ENCODE results near the gene EEPD1. TPM values are rescaled to one million over a fixed set of nuclear protein-coding genes. Genes with fewer than 3 reads are reported as not detected.

Gene EEPD1
- total RNA-seq, 1 experiment from 2014 or later: 5.0 TPM

- Histone ChIP-seq H4K8ac (replicated peaks; ENCODE audit: insufficient read length, low read depth, low read length) (no peak overlapping the region), H2AK5ac (ENCODE audit: insufficient read length, low read length) (no peak overlapping the region), H4K20me1 (ENCODE audit: control insufficient read depth, insufficient read depth, insufficient read length) (no peaks in the 10 kb centered on the region), H3K27me3 (ENCODE audit: insufficient read depth, low read length) (no peaks in the 10 kb centered on the region; the same call in 1 of the 2 replicates), H3K4ac (ENCODE audit: low read depth, low read length) (no peak overlapping the region), H3K9me3 (ENCODE audit: control insufficient read depth, low read depth, low read length) (no peaks in the 10 kb centered on the region), H3K27ac (ENCODE audit: insufficient read length, low read depth, low read length) (no peak overlapping the region), H3T11ph (ENCODE audit: low read length) (no peak overlapping the region), H2BK120ac (ENCODE audit: low read depth, low read length, poor library complexity, severe bottlenecking) (no peak overlapping the region), H3K79me1 (ENCODE audit: insufficient read depth, low read depth, low read length, poor library complexity, severe bottlenecking) (no peaks in the 10 kb centered on the region), H2BK12ac (ENCODE audit: insufficient read length, low read depth, low read length) (no peak overlapping the region), H3K23me2 (ENCODE audit: insufficient read length, low read depth, low read length, poor library complexity, severe bottlenecking) (no peaks in the 10 kb centered on the region), H4K5ac (ENCODE audit: insufficient read length, low read depth, low read length) (no peak overlapping the region), H3K4me1 (ENCODE audit: insufficient read depth, low read length) (no peaks in the 10 kb centered on the region; the same call in none of the 2 replicates), H2BK20ac (ENCODE audit: low read depth, low read length, poor library complexity, severe bottlenecking) (no peak overlapping the region), H3K23ac (ENCODE audit: insufficient read length, low read depth, low read length) (no peak overlapping the region), H3K56ac (ENCODE audit: insufficient read length, low read depth, low read length) (no peak overlapping the region), H2BK15ac (ENCODE audit: low read depth, low read length) (no peak overlapping the region), H4K91ac (ENCODE audit: insufficient read length, low read depth, low read length) (no peak overlapping the region), H2BK5ac (ENCODE audit: insufficient read length, low read length) (no peak overlapping the region), H3K18ac (ENCODE audit: insufficient read length, low read depth, low read length) (no peak overlapping the region), H3K14ac (ENCODE audit: insufficient read depth, low read length) (no peak overlapping the region), H2AFZ (ENCODE audit: low read length) (no peak overlapping the region), H3K4me2 (ENCODE audit: insufficient read depth, insufficient read length, low read length) (no peak overlapping the region), H3K9ac (ENCODE audit: extremely low read depth, insufficient read length, low read length) (no peak overlapping the region), H3K79me2 (ENCODE audit: insufficient read depth, low read length) (no peaks in the 10 kb centered on the region)
- H3K4me3 Mint-ChIP-seq: no peak overlapping the region
- peaks cover 20 to 36% of the 10 kb centered on the region in 2 experiments for H3K4me1 Mint-ChIP-seq
- WGBS (ENCODE audit: extremely low coverage, insufficient read length, low lambda C conversion rate): no CpG with 5 or more reads among the region's 6 CpGs
- TF ChIP-seq CTCF (conservative IDR thresholded peaks at IDR 0.05): no peak
- H3K9me3 Mint-ChIP-seq: no peaks in the 10 kb centered on the region
- H3K27me3 Mint-ChIP-seq (ENCODE audit: low read depth): no peaks in the 10 kb centered on the region; the same call in 1 of the 2 replicates
- DNase-seq: no peak
- H3K27ac Mint-ChIP-seq: no peak overlapping the region
- H3K36me3 Mint-ChIP-seq (ENCODE audit: insufficient read depth in 1 of 3, low read depth in 3 of 3): no peaks in the 10 kb centered on the region
Measured at GRCh38 chr7:36313607-36314006, 160.6 kb downstream of the EEPD1 start.

All from H9 (cell line).